ENCODE measurements around the gene MPZL1.

GRCh38 chr1:167681024-167681423 lies 40.8 kb upstream of the MPZL1 start:
- TF ChIP-seq CTCF (IDR thresholded peaks at IDR 0.05) (no peak), POLR2A (IDR thresholded peaks at IDR 0.05) (no peak)
